ENCODE data around the gene ADPRM.
"Not testable (repeated sequence)": the region's sequence is repeated elsewhere in the genome, so short reads cannot be mapped to it uniquely, and the experiment has no call there.

The ADPRM gene

DNA sequence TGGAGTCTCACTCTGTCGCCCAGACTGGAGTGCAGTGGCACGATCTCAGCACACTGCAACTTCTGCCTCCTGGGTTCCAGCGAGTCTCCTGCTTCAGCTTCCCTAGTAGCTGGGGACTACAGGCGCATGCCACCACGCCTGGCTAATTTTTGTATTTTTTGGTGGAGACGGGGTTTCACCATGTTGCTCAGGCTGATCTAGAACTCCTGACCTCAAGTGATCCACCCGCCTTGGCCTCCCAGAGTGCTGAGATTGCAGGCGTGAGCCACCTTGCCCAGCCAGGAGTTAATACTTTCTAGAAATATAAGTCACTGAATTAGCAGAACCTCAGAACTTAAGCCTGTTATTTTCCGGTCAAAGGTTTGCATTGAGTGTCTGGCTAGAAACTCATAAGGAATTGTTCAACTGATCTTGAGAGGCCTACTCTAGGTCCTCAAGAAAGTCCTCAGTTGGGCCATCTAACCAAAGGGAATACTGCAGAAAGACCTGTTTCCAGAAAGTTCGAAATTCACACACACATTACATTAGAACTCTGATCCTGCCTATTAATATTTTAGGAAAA lies 31.0 kb downstream of the ADPRM start:
- DNase-seq (ENCODE audit: low spot score in 2 of 2) = no peak
- no peaks in the 10 kb centered on the region for H3K36me3 Mint-ChIP-seq
- H3K27ac Mint-ChIP-seq = no peak overlapping the region
- H3K4me1 Mint-ChIP-seq = peaks cover 10% of the 10 kb centered on the region
- ATAC-seq = no peak
- no peak overlapping the region for H3K4me3 Mint-ChIP-seq
- no peaks in the 10 kb centered on the region for H3K9me3 Mint-ChIP-seq

GRCh38 chr17:10729334-10730193 lies 32.2 kb downstream of the ADPRM start, which contains the start of gene TMEM220:
TSS of gene TMEM220 (minus strand) at chr17:10730023. CDS start at chr17:10729851, 172 bp downstream.
- DNase-seq (ENCODE audit: low spot score in 2 of 2) (peak; percentile 22 to 62), ATAC-seq (peak; percentile 73)
- peak within 1 kb of the TSS; percentile 59 for H3K27ac Mint-ChIP-seq
- H3K4me1 Mint-ChIP-seq = peaks cover 10% of the 10 kb centered on the region
- peak within 1 kb of the TSS; percentile 90 for H3K4me3 Mint-ChIP-seq
- no peaks in the 10 kb centered on the region for H3K9me3 Mint-ChIP-seq
- H3K36me3 Mint-ChIP-seq = no peaks in the 10 kb centered on the region

DNA sequence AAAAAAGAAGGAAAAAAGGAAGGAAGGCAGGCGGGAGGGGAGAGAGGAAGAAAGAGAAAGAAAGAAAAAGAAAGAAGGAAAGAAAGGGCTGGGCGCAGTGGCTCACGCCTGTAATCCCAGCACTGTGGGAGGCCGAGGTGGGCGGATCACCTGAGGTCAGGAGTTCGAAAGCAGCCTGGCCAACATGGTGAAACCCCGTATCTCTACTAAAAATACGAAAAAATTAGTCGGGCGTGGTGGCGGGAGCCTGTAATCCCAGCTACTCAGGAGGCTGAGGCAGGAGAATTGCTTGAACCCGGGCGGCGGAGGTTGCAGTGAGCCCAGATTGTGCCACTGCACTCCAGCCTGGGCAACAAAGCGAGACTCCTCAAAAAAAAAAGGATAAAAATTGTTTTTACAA lies 32.9 kb downstream of the ADPRM start:
- Mint-ChIP-seq H3K4me3 (peak overlapping the region; percentile 90), H3K4me1 (peaks cover 10% of the 10 kb centered on the region), H3K27ac (peak overlapping the region; percentile 59)
- H3K9me3 Mint-ChIP-seq, ATAC-seq, H3K36me3 Mint-ChIP-seq: not testable (repeated sequence)
- peak in 1 of 2 donors; percentile 42 for DNase-seq (ENCODE audit: low spot score in 2 of 2)

DNA sequence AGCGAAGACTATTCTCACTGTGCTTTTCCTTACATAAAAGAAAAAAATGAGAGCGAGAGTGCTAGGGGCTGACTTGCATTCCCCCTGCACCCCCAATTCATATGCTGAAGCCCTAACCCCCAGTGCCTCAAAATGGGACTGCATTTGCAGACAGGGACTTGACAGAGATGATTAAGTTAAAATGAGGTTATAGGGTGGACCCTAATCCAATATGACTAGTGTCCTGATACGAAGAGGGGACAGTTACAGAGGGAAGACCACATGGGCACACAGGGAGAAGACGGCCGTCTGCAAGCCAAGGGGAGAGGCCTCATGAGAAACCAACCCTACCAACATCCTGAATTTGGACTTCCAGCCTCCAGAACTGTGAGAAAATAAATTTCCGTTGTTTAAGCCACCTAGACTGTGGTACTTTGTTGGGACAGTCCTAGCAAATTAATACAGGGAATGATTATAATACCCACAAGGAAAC lies 34.0 kb downstream of the ADPRM start:
- peak overlapping the region; percentile 90 for H3K4me3 Mint-ChIP-seq
- H3K36me3 Mint-ChIP-seq = no peaks in the 10 kb centered on the region
- ATAC-seq = no peak
- DNase-seq (ENCODE audit: low spot score in 2 of 2) = peak in 1 of 2 donors; percentile 33
- H3K4me1 Mint-ChIP-seq = peaks cover 10% of the 10 kb centered on the region
- no peaks in the 10 kb centered on the region for H3K9me3 Mint-ChIP-seq
- H3K27ac Mint-ChIP-seq = no peak overlapping the region

- H3K4me1 Mint-ChIP-seq, H3K27ac Mint-ChIP-seq, H3K36me3 Mint-ChIP-seq, H3K9me3 Mint-ChIP-seq, ATAC-seq, H3K4me3 Mint-ChIP-seq: not testable (repeated sequence)
- peak in 1 of 2 donors; percentile 17 for DNase-seq (ENCODE audit: low spot score in 2 of 2)
These were observed 34.7 kb downstream of the ADPRM start for GRCh38 chr17:10732121-10732520.

DNA sequence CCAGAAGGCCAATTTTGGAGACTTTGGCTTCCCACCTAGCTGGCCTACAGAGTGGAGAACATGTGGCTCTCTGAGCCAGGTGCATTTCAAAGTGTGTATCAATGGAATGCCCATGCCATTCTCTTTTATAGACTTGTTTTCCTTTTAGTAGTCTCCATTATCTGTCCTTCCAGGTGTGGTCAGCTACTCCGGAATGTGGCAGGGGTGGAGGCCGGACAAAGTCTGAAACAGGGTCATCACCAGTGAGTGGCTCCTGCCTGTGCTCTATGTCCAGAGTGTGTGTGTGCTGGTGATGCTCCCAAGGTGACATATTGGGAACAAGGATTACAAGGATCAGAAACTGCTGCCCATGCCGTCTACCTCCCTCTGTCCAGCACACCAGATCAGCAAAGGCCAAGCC lies 36.3 kb downstream of the ADPRM start:
- Mint-ChIP-seq H3K4me1 (peaks cover 6% of the 10 kb centered on the region), H3K36me3 (no peaks in the 10 kb centered on the region), H3K9me3 (no peaks in the 10 kb centered on the region), H3K27ac (no peak overlapping the region), H3K4me3 (no peak overlapping the region)
- DNase-seq (ENCODE audit: low spot score in 2 of 2) = peak in 1 of 2 donors; percentile 32
- no peak for ATAC-seq

- no peak overlapping the region for H3K27ac Mint-ChIP-seq
- DNase-seq (ENCODE audit: low spot score in 2 of 2) = peak in 1 of 2 donors; percentile 40
- peaks cover 6% of the 10 kb centered on the region for H3K4me1 Mint-ChIP-seq
- no peaks in the 10 kb centered on the region for H3K36me3 Mint-ChIP-seq
- ATAC-seq = no peak
- no peak overlapping the region for H3K4me3 Mint-ChIP-seq
- no peaks in the 10 kb centered on the region for H3K9me3 Mint-ChIP-seq
These were observed 37.9 kb downstream of the ADPRM start for GRCh38 chr17:10735251-10735650.

- Mint-ChIP-seq H3K27ac (no peak overlapping the region), H3K9me3 (no peaks in the 10 kb centered on the region), H3K4me1 (peaks cover 6% of the 10 kb centered on the region), H3K36me3 (no peaks in the 10 kb centered on the region), H3K4me3 (no peak overlapping the region)
- DNase-seq (ENCODE audit: low spot score in 2 of 2) = peak in 1 of 2 donors; percentile 25
- no peak for ATAC-seq
These were observed 38.4 kb downstream of the ADPRM start for GRCh38 chr17:10735821-10736220.

GRCh38 chr17:10737168-10737622 lies 39.8 kb downstream of the ADPRM start:
- H3K9me3 Mint-ChIP-seq = no peaks in the 10 kb centered on the region
- no peaks in the 10 kb centered on the region for H3K36me3 Mint-ChIP-seq
- peaks cover 6% of the 10 kb centered on the region for H3K4me1 Mint-ChIP-seq
- no peak overlapping the region for H3K27ac Mint-ChIP-seq
- peak; percentile 42 for ATAC-seq
- peak overlapping the region; percentile 2 for H3K4me3 Mint-ChIP-seq
- DNase-seq (ENCODE audit: low spot score in 2 of 2) = peak in 1 of 2 donors; percentile 51

- Mint-ChIP-seq H3K9me3 (no peaks in the 10 kb centered on the region), H3K4me3 (no peak overlapping the region), H3K27ac (no peak overlapping the region), H3K36me3 (no peaks in the 10 kb centered on the region), H3K4me1 (peaks cover 6% of the 10 kb centered on the region)
- DNase-seq (ENCODE audit: low spot score in 2 of 2) (peak in 1 of 2 donors; percentile 25), ATAC-seq (no peak)
These were observed 40.3 kb downstream of the ADPRM start for GRCh38 chr17:10737736-10738135.

- Mint-ChIP-seq H3K4me3 (no peak overlapping the region), H3K4me1 (peaks cover 6% of the 10 kb centered on the region), H3K9me3 (no peaks in the 10 kb centered on the region), H3K27ac (no peak overlapping the region), H3K36me3 (no peaks in the 10 kb centered on the region)
- ATAC-seq (no peak), DNase-seq (ENCODE audit: low spot score in 2 of 2) (no peak)
These were observed 41.3 kb downstream of the ADPRM start for GRCh38 chr17:10738521-10739258.

DNA sequence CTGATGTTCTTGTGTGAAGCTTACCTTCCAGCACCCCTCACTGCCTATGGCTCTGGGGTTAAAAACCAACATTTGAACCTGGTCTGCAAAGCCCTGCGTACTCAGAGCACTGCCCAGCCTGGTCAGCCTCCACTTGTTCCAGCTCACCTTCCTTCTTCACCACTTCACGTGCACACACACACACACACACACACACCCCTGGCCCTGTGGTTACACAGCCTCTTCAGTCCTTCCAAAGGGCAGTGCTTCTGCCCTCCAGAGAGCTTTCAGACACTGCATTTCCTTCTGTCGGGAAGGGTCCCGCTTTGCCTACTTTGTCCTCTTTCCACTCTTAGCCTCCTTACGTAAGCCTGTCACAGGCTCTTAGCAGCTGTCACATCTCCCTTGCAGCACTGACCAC lies 42.0 kb downstream of the ADPRM start:
- H3K27ac Mint-ChIP-seq = no peak overlapping the region
- no peak overlapping the region for H3K4me3 Mint-ChIP-seq
- ATAC-seq (no peak), DNase-seq (ENCODE audit: low spot score in 2 of 2) (no peak)
- H3K9me3 Mint-ChIP-seq = no peaks in the 10 kb centered on the region
- H3K4me1 Mint-ChIP-seq = peaks cover 6% of the 10 kb centered on the region
- H3K36me3 Mint-ChIP-seq = no peaks in the 10 kb centered on the region

DNA sequence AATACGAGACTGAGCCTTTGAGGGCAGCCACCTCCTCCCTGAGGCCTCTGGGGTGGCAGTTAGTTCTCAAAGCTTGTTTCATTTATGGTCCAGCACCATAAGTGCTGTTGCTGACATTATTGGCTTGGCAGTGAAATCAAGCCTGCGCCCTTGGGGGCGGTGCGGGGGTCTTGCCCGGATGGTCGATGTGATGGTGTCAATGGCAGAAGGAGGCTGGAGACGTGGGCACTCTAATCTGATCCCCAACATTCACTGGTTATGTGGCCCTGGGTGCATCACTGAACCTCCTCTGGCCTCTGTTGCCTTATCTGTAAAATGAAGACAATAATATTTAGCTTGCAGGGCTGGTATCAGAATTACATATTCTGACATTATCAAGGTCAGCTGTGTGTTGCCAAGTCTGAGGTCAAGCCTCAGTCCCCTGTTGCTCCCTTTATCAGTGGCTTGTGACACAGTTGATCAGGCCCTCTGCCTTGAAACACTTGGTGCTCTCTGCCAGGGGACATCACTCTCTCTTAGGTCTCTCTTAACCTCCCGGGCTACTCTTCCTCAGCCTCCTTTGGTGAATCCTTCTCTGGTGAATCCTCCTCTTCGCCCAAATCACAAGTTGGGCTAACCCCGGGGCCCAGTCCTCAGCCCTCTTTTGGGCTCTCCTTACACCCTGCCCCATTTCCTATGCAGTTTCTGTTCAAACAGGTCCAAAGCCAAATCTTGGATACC lies 44.2 kb downstream of the ADPRM start:
- peaks cover 11% of the 10 kb centered on the region for H3K4me1 Mint-ChIP-seq
- H3K27ac Mint-ChIP-seq = no peak overlapping the region
- no peak overlapping the region for H3K4me3 Mint-ChIP-seq
- no peak for DNase-seq (ENCODE audit: low spot score in 2 of 2)
- ATAC-seq = no peak
- H3K9me3 Mint-ChIP-seq = no peaks in the 10 kb centered on the region
- no peaks in the 10 kb centered on the region for H3K36me3 Mint-ChIP-seq

DNA sequence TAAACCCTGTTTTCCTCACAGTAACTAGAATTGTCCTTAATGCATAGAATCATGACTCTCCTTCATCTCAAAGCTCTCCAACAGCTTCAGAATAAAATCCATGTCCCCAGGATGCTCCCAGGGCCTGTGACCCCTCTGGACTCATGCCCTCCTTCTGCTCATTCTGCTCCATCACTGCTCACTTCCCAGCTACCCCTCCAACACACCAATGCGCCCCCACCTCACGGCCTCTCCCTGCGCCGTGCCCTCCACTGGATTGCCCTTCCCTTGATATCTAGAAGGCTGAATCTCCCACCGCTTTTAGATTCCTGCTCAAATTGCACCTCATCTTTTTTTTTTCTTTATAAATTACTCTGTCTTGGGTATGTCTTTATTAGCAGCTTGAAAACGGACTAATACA lies 45.0 kb downstream of the ADPRM start:
- peaks cover 5% of the 10 kb centered on the region for H3K4me1 Mint-ChIP-seq
- no peak for ATAC-seq
- no peak overlapping the region for H3K27ac Mint-ChIP-seq
- no peak overlapping the region for H3K4me3 Mint-ChIP-seq
- DNase-seq (ENCODE audit: low spot score in 2 of 2) = no peak
- no peaks in the 10 kb centered on the region for H3K9me3 Mint-ChIP-seq
- no peaks in the 10 kb centered on the region for H3K36me3 Mint-ChIP-seq
